CD4-positive, alpha-beta T cell treated with Interleukin-1 beta for 1 hour (primary cell): ENCODE measurements around the gene TSPAN17.
A peak's percentile ranks its signal among the peaks of the same experiment; 100 is the strongest.

Experiments
- DNase-seq, 2 donors: peaks; one replicate each; pipeline ENCODE4 v3.0.0-alpha.2; 2020 to 2022

Gene TSPAN17

GRCh38 chr5:176624142-176624541, 23.1 kb upstream of the TSPAN17 start:
- DNase-seq = no peak

- no peak for DNase-seq
Measured at GRCh38 chr5:176624938-176625337, 22.3 kb upstream of the TSPAN17 start.

- no peak for DNase-seq
Measured at GRCh38 chr5:176625512-176625911, 21.8 kb upstream of the TSPAN17 start.

GRCh38 chr5:176625966-176626875, 21.1 kb upstream of the TSPAN17 start:
- DNase-seq = no peak

GRCh38 chr5:176626876-176627236, 20.4 kb upstream of the TSPAN17 start:
- DNase-seq = no peak

- no peak for DNase-seq
Measured at GRCh38 chr5:176627582-176627981, 19.7 kb upstream of the TSPAN17 start.

- DNase-seq = no peak
Measured at GRCh38 chr5:176628406-176629228, 18.7 kb upstream of the TSPAN17 start.

- no peak for DNase-seq
Measured at GRCh38 chr5:176629317-176629852, 17.9 kb upstream of the TSPAN17 start.

- peak; percentile 38 to 49 for DNase-seq
Measured at GRCh38 chr5:176629853-176630680, 17.2 kb upstream of the TSPAN17 start, which contains the start of the genes EIF4E1B and SNCB. EIF4E1B (plus strand) TSS chr5:176630675; CDS start chr5:176642788, 12,113 bp downstream. SNCB (minus strand) TSS chr5:176630534; CDS start chr5:176629654, 880 bp downstream.

GRCh38 chr5:176630681-176631222, 16.5 kb upstream of the TSPAN17 start:
- DNase-seq = no peak

- DNase-seq = no peak
Measured at GRCh38 chr5:176631383-176632200, 15.7 kb upstream of the TSPAN17 start.

GRCh38 chr5:176632745-176633144, 14.5 kb upstream of the TSPAN17 start:
- DNase-seq = no peak

- DNase-seq = no peak
Measured at GRCh38 chr5:176633598-176633997, 13.7 kb upstream of the TSPAN17 start.

- no peak for DNase-seq
Measured at GRCh38 chr5:176636426-176636825, 10.9 kb upstream of the TSPAN17 start.

- DNase-seq = no peak
Measured at GRCh38 chr5:176637556-176637955, 9.7 kb upstream of the TSPAN17 start.

- no peak for DNase-seq
Measured at GRCh38 chr5:176638437-176638836, 8.8 kb upstream of the TSPAN17 start.

GRCh38 chr5:176639208-176639607, 8.1 kb upstream of the TSPAN17 start:
- DNase-seq = no peak

- DNase-seq = no peak
Measured at GRCh38 chr5:176639981-176640380, 7.3 kb upstream of the TSPAN17 start.

- DNase-seq = no peak
Measured at GRCh38 chr5:176640616-176641015, 6.7 kb upstream of the TSPAN17 start.

GRCh38 chr5:176642675-176643490, 4.4 kb upstream of the TSPAN17 start:
- no peak for DNase-seq
